Neuronal stem cell (in vitro differentiated cells): ENCODE data around the gene CDH26.

Experiments
- DNase-seq: peaks from one replicate; pipeline ENCODE4 v3.0.0-alpha.2; 2013; ENCODE audit warnings: low spot score
- H2AFZ ChIP-seq: one replicate; pipeline ENCODE4 v1.6.1; 2013; ENCODE audit warnings: mild to moderate bottlenecking, low read length, inconsistent platforms
- H2AK5ac ChIP-seq: 2 replicates; pipeline ENCODE4 v1.6.1; 2013; ENCODE audit warnings: low read depth, mild to moderate bottlenecking, inconsistent platforms, low read length, moderate library complexity, mixed read lengths
- H2BK120ac ChIP-seq: 2 replicates; pipeline ENCODE4 v1.6.1; 2013; ENCODE audit warnings: low read depth, mild to moderate bottlenecking, inconsistent platforms, low read length, moderate library complexity, mixed read lengths
- H2BK12ac ChIP-seq: one replicate; pipeline ENCODE4 v1.6.1; 2013; ENCODE audit warnings: low read length, inconsistent platforms
- H2BK15ac ChIP-seq: 2 replicates; pipeline ENCODE4 v1.6.1; 2013; ENCODE audit warnings: mild to moderate bottlenecking, low read length, inconsistent platforms, mixed read lengths
- H2BK5ac ChIP-seq: one replicate; pipeline ENCODE4 v1.6.1; 2013; ENCODE audit warnings: inconsistent platforms, mild to moderate bottlenecking, low read length, moderate library complexity
- H3K14ac ChIP-seq: one replicate; pipeline ENCODE4 v1.6.1; 2013; ENCODE audit warnings: low read length, inconsistent platforms
- H3K18ac ChIP-seq: 2 replicates; pipeline ENCODE4 v1.6.1; 2013; ENCODE audit warnings: low read length, inconsistent platforms
- H3K23ac ChIP-seq: 2 replicates; pipeline ENCODE4 v1.6.1; 2013; ENCODE audit warnings: low read depth, mild to moderate bottlenecking, mixed read lengths, low read length, inconsistent platforms; ENCODE audit not compliant: poor library complexity
- H3K27ac ChIP-seq: replicated peaks from 3 replicates; pipeline ENCODE4 v1.5.1; 2013; ENCODE audit warnings: low read length, inconsistent platforms
- H3K27me3 ChIP-seq, 3 experiments: 2 replicates each; pipeline ENCODE4 v1.6.1; 2013; ENCODE audit warnings: low read length in 3 of 3, mild to moderate bottlenecking in 2 of 3, inconsistent platforms in 1 of 3, low read depth in 1 of 3, mixed read lengths in 1 of 3, moderate library complexity in 1 of 3; ENCODE audit not compliant: control insufficient read depth in 3 of 3, insufficient read depth in 3 of 3
- H3K36me3 ChIP-seq, 2 donors: replicated peaks in 1 of 2; 2 replicates each; pipeline ENCODE4 v1.6.1; 2013; ENCODE audit warnings: low read length in 2 of 2; ENCODE audit not compliant: control insufficient read depth in 2 of 2, insufficient read depth in 2 of 2
- H3K4ac ChIP-seq: 2 replicates; pipeline ENCODE4 v1.6.1; 2013; ENCODE audit warnings: inconsistent platforms, mild to moderate bottlenecking, low read length, moderate library complexity
- H3K4me1 ChIP-seq, 2 donors: 1 replicate in 1 of 2; 2 replicates in 1 of 2; pipeline ENCODE4 v1.6.1; 2013; ENCODE audit warnings: low read length in 2 of 2, low read depth in 1 of 2; ENCODE audit not compliant: control insufficient read depth in 2 of 2, insufficient read depth in 1 of 2
- H3K4me2 ChIP-seq: one replicate; pipeline ENCODE4 v1.6.1; 2013; ENCODE audit warnings: mild to moderate bottlenecking, low read length, inconsistent platforms; ENCODE audit not compliant: insufficient read depth, poor library complexity, severe bottlenecking
- H3K4me3 ChIP-seq, 2 donors: 2 replicates each; pipeline ENCODE4 v1.5.1; 2013; ENCODE audit warnings: low read length in 2 of 2, mild to moderate bottlenecking in 2 of 2, inconsistent platforms in 1 of 2, moderate library complexity in 1 of 2
- H3K79me1 ChIP-seq: one replicate; pipeline ENCODE4 v1.6.1; 2013; ENCODE audit warnings: low read depth, mild to moderate bottlenecking, inconsistent platforms, low read length, moderate library complexity
- H3K9ac ChIP-seq: one replicate; pipeline ENCODE4 v1.6.1; 2013; ENCODE audit warnings: mild to moderate bottlenecking, low read depth, low read length, inconsistent platforms; ENCODE audit not compliant: poor library complexity
- H3K9me3 ChIP-seq, 2 donors: replicated peaks in 1 of 2; 2 replicates each; pipeline versions ENCODE3 to v1.6.1; 2013; ENCODE audit warnings: low read length in 2 of 2, mild to moderate bottlenecking in 2 of 2, inconsistent platforms in 1 of 2, low read depth in 1 of 2, mixed read lengths in 1 of 2, moderate library complexity in 1 of 2; ENCODE audit not compliant: control insufficient read depth in 2 of 2, insufficient read depth in 1 of 2
- H4K8ac ChIP-seq: one replicate; pipeline ENCODE4 v1.6.1; 2013; ENCODE audit warnings: low read depth, mild to moderate bottlenecking, inconsistent platforms, low read length, moderate library complexity
- H4K91ac ChIP-seq: one replicate; pipeline ENCODE4 v1.6.1; 2013; ENCODE audit warnings: low read length, low read depth, mild to moderate bottlenecking, inconsistent platforms; ENCODE audit not compliant: poor library complexity
- WGBS, 2 donors: extraction: QIAGEN DNeasy Blood & Tissue Kit; methylation state at CpG; one replicate each; pipeline ENCODE4 v1.1.7; 2013; ENCODE audit warnings: missing lambda C conversion rate in 2 of 2, mixed read lengths in 1 of 2; ENCODE audit not compliant: insufficient read length in 2 of 2, insufficient replicate concordance in 1 of 2; ENCODE audit errors: extremely low coverage in 2 of 2; 5-methylcytosine and 5-hydroxymethylcytosine counted together

CDH26 gene

DNA sequence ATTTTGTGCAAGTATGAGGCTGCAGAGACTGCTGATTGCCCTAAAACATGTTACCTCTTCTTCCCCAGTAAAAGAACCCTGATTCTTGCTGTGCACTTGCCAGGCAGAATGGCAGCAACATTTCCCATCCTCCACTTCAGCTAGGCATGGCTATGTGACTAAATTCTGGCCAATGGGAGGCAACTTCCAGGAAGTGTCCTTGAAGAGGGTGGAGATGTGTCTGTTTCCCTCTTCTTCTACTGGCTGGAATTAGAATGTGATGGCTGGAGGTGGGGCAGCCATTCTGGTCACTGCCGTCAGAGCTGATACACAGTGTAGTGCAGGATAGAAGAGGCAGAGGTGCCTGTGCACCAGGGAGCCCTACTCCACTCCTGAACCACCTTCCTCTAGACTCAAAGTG is 64.6 kb downstream of the CDH26 start:
- Histone ChIP-seq H2AK5ac (no peak overlapping the region), H3K4me1 (peaks cover 0 to 3% of the 10 kb centered on the region in 2 donors), H2BK12ac (no peak overlapping the region), H3K9ac (peak overlapping the region; percentile 24), H2BK15ac (no peak overlapping the region), H3K4me2 (no peak overlapping the region), H3K27me3 (no peaks in the 10 kb centered on the region), H3K14ac (no peak overlapping the region), H2AFZ (peak overlapping the region; percentile 48), H3K23ac (no peak overlapping the region), H3K79me1 (no peaks in the 10 kb centered on the region), H2BK5ac (no peak overlapping the region), H3K36me3 (no peaks in the 10 kb centered on the region), H3K4me3 (no peak overlapping the region), H3K18ac (no peak overlapping the region), H4K91ac (no peak overlapping the region), H3K4ac (no peak overlapping the region), H4K8ac (no peak overlapping the region), H3K27ac (no peak overlapping the region), H2BK120ac (no peak overlapping the region), H3K9me3 (peaks cover 0 to 6% of the 10 kb centered on the region in 2 donors)
- WGBS, 2 donors, result no CpG with 5 or more reads among the region's 1 CpG
- DNase-seq, result no peak

- H3K14ac ChIP-seq, result no peak overlapping the region
- no CpG with 5 or more reads among the region's 3 CpGs for WGBS, 2 donors
- no peak overlapping the region for H2BK15ac ChIP-seq
- peaks cover 0 to 6% of the 10 kb centered on the region in 2 donors for H3K9me3 ChIP-seq
- no peak overlapping the region for H2BK5ac ChIP-seq
- no peak for DNase-seq
- no peak overlapping the region for H2BK12ac ChIP-seq
- H3K4me1 ChIP-seq, result peaks cover 0 to 3% of the 10 kb centered on the region in 2 donors
- no peak overlapping the region for H3K9ac ChIP-seq
- no peaks in the 10 kb centered on the region for H3K27me3 ChIP-seq
- no peak overlapping the region for H4K8ac ChIP-seq
- H2AFZ ChIP-seq, result no peak overlapping the region
- H4K91ac ChIP-seq, result no peak overlapping the region
- H3K4ac ChIP-seq, result no peak overlapping the region
- no peak overlapping the region for H2AK5ac ChIP-seq
- H3K79me1 ChIP-seq, result no peaks in the 10 kb centered on the region
- no peak overlapping the region for H3K18ac ChIP-seq
- H3K4me3 ChIP-seq, result no peak overlapping the region
- no peak overlapping the region for H2BK120ac ChIP-seq
- no peak overlapping the region for H3K23ac ChIP-seq
- H3K4me2 ChIP-seq, result no peak overlapping the region
- H3K36me3 ChIP-seq, result no peaks in the 10 kb centered on the region
- H3K27ac ChIP-seq, result no peak overlapping the region
These were observed 66.0 kb downstream of the CDH26 start for GRCh38 chr20:60024245-60024644.

GRCh38 chr20:60024801-60025200 is 66.6 kb downstream of the CDH26 start:
- no peak overlapping the region for H3K9ac ChIP-seq
- no peak overlapping the region for H2BK5ac ChIP-seq
- no peak overlapping the region for H3K27ac ChIP-seq
- H3K4ac ChIP-seq, result no peak overlapping the region
- H3K27me3 ChIP-seq, result no peaks in the 10 kb centered on the region
- H3K18ac ChIP-seq, result no peak overlapping the region
- no peak overlapping the region for H2BK120ac ChIP-seq
- H3K14ac ChIP-seq, result no peak overlapping the region
- peaks cover 0 to 3% of the 10 kb centered on the region in 2 donors for H3K4me1 ChIP-seq
- no peak overlapping the region for H4K91ac ChIP-seq
- no peak overlapping the region for H3K4me3 ChIP-seq
- H3K36me3 ChIP-seq, result no peaks in the 10 kb centered on the region
- no peak overlapping the region for H2AK5ac ChIP-seq
- H3K79me1 ChIP-seq, result no peaks in the 10 kb centered on the region
- DNase-seq, result no peak
- no peak overlapping the region for H2BK15ac ChIP-seq
- H2BK12ac ChIP-seq, result no peak overlapping the region
- H3K23ac ChIP-seq, result no peak overlapping the region
- H2AFZ ChIP-seq, result no peak overlapping the region
- no peak overlapping the region for H3K4me2 ChIP-seq
- no CpG with 5 or more reads among the region's 5 CpGs for WGBS, 2 donors
- no peak overlapping the region for H4K8ac ChIP-seq
- peaks cover 0 to 6% of the 10 kb centered on the region in 2 donors for H3K9me3 ChIP-seq

- no peaks in the 10 kb centered on the region for H3K27me3 ChIP-seq
- H2AFZ ChIP-seq, result no peak overlapping the region
- no peaks in the 10 kb centered on the region for H3K36me3 ChIP-seq
- no peak overlapping the region for H3K4me2 ChIP-seq
- no peak overlapping the region for H3K18ac ChIP-seq
- H3K9ac ChIP-seq, result no peak overlapping the region
- H2BK120ac ChIP-seq, result no peak overlapping the region
- WGBS, 2 donors, result no CpG with 5 or more reads among the region's 4 CpGs
- no peak overlapping the region for H2AK5ac ChIP-seq
- DNase-seq, result no peak
- H2BK5ac ChIP-seq, result no peak overlapping the region
- no peak overlapping the region for H3K4me3 ChIP-seq
- no peak overlapping the region for H3K14ac ChIP-seq
- no peak overlapping the region for H2BK12ac ChIP-seq
- peaks cover 0 to 4% of the 10 kb centered on the region in 2 donors for H3K9me3 ChIP-seq
- H3K23ac ChIP-seq, result no peak overlapping the region
- H3K4me1 ChIP-seq, result no peaks in the 10 kb centered on the region
- no peak overlapping the region for H4K91ac ChIP-seq
- no peaks in the 10 kb centered on the region for H3K79me1 ChIP-seq
- H4K8ac ChIP-seq, result no peak overlapping the region
- no peak overlapping the region for H3K27ac ChIP-seq
- H2BK15ac ChIP-seq, result no peak overlapping the region
- H3K4ac ChIP-seq, result no peak overlapping the region
These were observed 67.8 kb downstream of the CDH26 start for GRCh38 chr20:60026010-60026409.
